Prostate gland (tissue), 2 donors: ENCODE data around the gene GPR87. TPM values are rescaled to one million over a fixed set of nuclear protein-coding genes. Genes with fewer than 3 reads are reported as not detected.

Experiments
- DNase-seq: peaks from one replicate; pipeline ENCODE4 v3.0.0-alpha.2; 2019; ENCODE audit warnings: low spot score
- H3K27ac ChIP-seq, 2 donors: fragments of 200-600 bp; sonication (generic); 2 replicates each; pipeline ENCODE4 v1.5.1; 2017 to 2019
- H3K27me3 ChIP-seq: fragments of 200-600 bp; sonication (generic); replicated peaks from 2 replicates; pipeline ENCODE4 v1.5.1; 2019; ENCODE audit not compliant: insufficient read depth
- H3K36me3 ChIP-seq, 2 donors: fragments of 200-600 bp; sonication (generic); 1 replicate in 1 of 2; 2 replicates in 1 of 2; pipeline versions ENCODE4 v1.5.1 to v1.8.1; 2017 to 2019
- H3K4me1 ChIP-seq: fragments of 200-600 bp; sonication (generic); replicated peaks from 2 replicates; pipeline ENCODE4 v1.5.1; 2019
- H3K4me3 ChIP-seq, 2 donors: fragments of 200-600 bp; sonication (generic); 2 replicates each; pipeline ENCODE4 v1.5.1; 2017 to 2019
- H3K9me3 ChIP-seq: fragments of 200-600 bp; sonication (generic); 2 replicates; pipeline ENCODE4 v1.5.1; 2017
- POLR2A ChIP-seq: fragments of 450-650 bp; IDR thresholded peaks from one replicate; pipeline ENCODE4 v1.6.1; 2016; ENCODE audit warnings: antibody characterized with exemption, mild to moderate bottlenecking
- POLR2AphosphoS5 ChIP-seq: sonication (generic); formaldehyde crosslinking; IDR thresholded peaks from one replicate; pipeline ENCODE4 v1.6.1; 2017; ENCODE audit warnings: antibody characterized with exemption
- WGBS: methylation state at CpG from one replicate; pipeline ENCODE4 v1.1.5; 2018; 5-methylcytosine and 5-hydroxymethylcytosine counted together
- intact Hi-C: fragments of 100-400 bp; cut with DNase I; formaldehyde crosslinking; loops from one replicate; pipeline ENCODE4 v1.14.2; 2022
- total RNA-seq, 2 donors: library from RNA; depleted of rRNA; stranded (reverse); fragments of >200 nt; gene quantifications; one replicate each; pipeline ENCODE4 v1.1.0, GENCODE V29; 2016
- TF ChIP-seq, protein P1 (sequence below), 4 experiments: fragments of 200-600 bp in 2 of 4; fragments of 450-650 bp in 2 of 4; sonication (generic) in 2 of 4; IDR thresholded peaks; 1 replicate in 3 of 4; 2 replicates in 1 of 4; pipeline ENCODE4 v1.5.1; 2016 to 2019; ENCODE audit warnings: antibody characterized with exemption in 4 of 4, mild to moderate bottlenecking in 2 of 4, moderate library complexity in 2 of 4

GPR87 gene
- total RNA-seq, 2 donors from 2014 or later, result 9.3 to 10.9 TPM

DNA sequence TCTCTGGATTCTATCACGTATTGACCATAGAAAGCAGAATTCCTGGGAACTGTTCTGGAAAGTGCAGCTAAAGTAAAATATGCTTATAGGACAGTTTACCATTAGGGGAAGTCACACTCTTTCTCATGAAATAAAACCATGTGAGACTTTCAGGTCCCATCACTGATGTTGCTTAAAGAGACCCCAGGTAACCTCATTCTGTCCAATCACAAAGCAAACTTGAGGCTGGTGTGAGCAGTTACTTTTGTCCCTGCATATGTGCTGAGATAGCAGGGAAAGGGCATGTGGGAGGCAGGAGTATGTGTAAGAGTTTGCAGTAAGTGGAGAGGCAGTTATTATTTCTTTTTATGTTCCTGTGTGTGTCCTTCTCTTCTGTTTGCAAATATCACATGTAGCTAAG is 16.1 kb downstream of the GPR87 start:
- TF ChIP-seq POLR2AphosphoS5 (no peak), POLR2A (no peak)
- TF ChIP-seq, protein P1, sequence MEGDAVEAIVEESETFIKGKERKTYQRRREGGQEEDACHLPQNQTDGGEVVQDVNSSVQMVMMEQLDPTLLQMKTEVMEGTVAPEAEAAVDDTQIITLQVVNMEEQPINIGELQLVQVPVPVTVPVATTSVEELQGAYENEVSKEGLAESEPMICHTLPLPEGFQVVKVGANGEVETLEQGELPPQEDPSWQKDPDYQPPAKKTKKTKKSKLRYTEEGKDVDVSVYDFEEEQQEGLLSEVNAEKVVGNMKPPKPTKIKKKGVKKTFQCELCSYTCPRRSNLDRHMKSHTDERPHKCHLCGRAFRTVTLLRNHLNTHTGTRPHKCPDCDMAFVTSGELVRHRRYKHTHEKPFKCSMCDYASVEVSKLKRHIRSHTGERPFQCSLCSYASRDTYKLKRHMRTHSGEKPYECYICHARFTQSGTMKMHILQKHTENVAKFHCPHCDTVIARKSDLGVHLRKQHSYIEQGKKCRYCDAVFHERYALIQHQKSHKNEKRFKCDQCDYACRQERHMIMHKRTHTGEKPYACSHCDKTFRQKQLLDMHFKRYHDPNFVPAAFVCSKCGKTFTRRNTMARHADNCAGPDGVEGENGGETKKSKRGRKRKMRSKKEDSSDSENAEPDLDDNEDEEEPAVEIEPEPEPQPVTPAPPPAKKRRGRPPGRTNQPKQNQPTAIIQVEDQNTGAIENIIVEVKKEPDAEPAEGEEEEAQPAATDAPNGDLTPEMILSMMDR (IDR thresholded peaks at IDR 0.05), result no peak
- DNase-seq, result no peak
- H3K4me1 ChIP-seq, result no peaks in the 10 kb centered on the region
- intact Hi-C loops, result no loop called here
- H3K27ac ChIP-seq, result no peak overlapping the region
- no peak overlapping the region for H3K4me3 ChIP-seq
- WGBS, result 89% methylated on average over 1 of the region's 1 CpG
- no peaks in the 10 kb centered on the region for H3K27me3 ChIP-seq
- no peaks in the 10 kb centered on the region for H3K36me3 ChIP-seq
- H3K9me3 ChIP-seq, result no peaks in the 10 kb centered on the region

DNA sequence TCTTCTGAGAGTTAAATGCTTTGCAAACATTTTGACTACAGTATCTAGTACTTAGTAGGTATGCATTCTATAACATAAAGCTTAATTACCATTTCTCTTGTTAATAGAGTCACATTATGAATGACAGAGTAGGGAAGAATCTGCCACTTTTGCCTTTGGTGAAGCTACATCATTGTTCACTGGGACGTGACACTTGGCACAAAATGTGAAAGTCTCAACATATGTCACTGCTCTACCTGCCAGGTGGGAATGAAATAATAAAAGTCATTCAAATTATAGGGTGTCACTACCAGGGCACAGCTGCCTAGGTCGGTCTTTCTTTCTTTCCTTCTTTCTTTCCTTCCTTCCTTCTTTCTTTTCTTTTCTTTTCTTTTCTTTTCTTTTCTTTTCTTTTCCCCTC is 17.6 kb downstream of the GPR87 start:
- no peaks in the 10 kb centered on the region for H3K4me1 ChIP-seq
- TF ChIP-seq, protein P1 (IDR thresholded peaks at IDR 0.05), result no peak
- no peak for TF ChIP-seq POLR2AphosphoS5
- TF ChIP-seq POLR2A, result no peak
- H3K27me3 ChIP-seq, result no peaks in the 10 kb centered on the region
- intact Hi-C loops, result no loop called here
- H3K4me3 ChIP-seq, result no peak overlapping the region
- DNase-seq, result no peak
- no peaks in the 10 kb centered on the region for H3K9me3 ChIP-seq
- H3K27ac ChIP-seq, result no peak overlapping the region
- 69% methylated on average over 2 of the region's 2 CpGs for WGBS
- no peaks in the 10 kb centered on the region for H3K36me3 ChIP-seq

DNA sequence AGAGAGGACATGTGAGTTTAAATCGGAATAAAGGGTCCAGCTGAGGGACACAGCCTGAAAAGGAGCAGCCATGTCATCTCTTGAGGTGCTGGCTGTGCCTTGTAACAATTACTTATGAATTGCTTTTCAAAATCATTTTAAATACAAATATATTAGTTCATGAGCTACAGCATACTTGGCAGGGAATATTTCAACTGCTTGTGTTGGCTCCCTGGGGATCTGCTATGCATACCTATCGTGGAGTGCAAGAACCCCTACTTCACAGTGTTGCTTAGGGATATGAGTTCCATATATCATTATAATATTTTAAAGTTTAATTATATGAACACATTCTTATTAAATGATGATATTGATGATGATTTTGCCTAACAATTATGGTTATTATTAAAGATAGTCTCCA is 19.2 kb downstream of the GPR87 start:
- no peak overlapping the region for H3K4me3 ChIP-seq
- no peaks in the 10 kb centered on the region for H3K9me3 ChIP-seq
- no peaks in the 10 kb centered on the region for H3K36me3 ChIP-seq
- no peak overlapping the region for H3K27ac ChIP-seq
- no peaks in the 10 kb centered on the region for H3K27me3 ChIP-seq
- intact Hi-C loops, result no loop called here
- no peaks in the 10 kb centered on the region for H3K4me1 ChIP-seq
- DNase-seq, result no peak
- TF ChIP-seq, protein P1 (IDR thresholded peaks at IDR 0.05), result no peak
- TF ChIP-seq POLR2A, result no peak
- no peak for TF ChIP-seq POLR2AphosphoS5
- WGBS, result 88% methylated on average over 2 of the region's 2 CpGs

DNA sequence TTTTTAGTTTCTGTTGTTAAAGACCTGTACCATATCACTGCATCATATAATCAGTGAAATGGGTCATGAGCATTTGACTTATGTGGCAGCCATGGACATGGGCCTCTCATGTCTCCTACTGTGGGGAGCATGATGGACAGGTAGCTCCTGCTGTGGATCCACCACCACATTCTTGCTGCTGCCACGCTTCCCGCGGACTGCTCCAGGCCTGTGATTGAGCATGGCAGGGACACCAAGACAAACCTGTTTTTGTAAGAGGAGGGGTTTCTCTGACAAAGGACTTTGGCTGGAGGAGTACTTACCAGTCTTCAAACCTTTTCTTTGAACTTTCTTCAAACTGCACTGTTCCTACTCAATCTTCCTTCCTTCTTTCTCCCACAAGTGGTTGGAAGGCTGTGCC is 20.4 kb downstream of the GPR87 start:
- DNase-seq, result no peak
- TF ChIP-seq POLR2A, result no peak
- TF ChIP-seq POLR2AphosphoS5, result no peak
- TF ChIP-seq, protein P1 (IDR thresholded peaks at IDR 0.05), result no peak
- no peak overlapping the region for H3K4me3 ChIP-seq
- WGBS, result 64% methylated on average over 3 of the region's 3 CpGs
- no peaks in the 10 kb centered on the region for H3K9me3 ChIP-seq
- no peaks in the 10 kb centered on the region for H3K27me3 ChIP-seq
- no peak overlapping the region for H3K27ac ChIP-seq
- intact Hi-C loops, result no loop called here
- H3K4me1 ChIP-seq, result no peaks in the 10 kb centered on the region
- no peaks in the 10 kb centered on the region for H3K36me3 ChIP-seq

DNA sequence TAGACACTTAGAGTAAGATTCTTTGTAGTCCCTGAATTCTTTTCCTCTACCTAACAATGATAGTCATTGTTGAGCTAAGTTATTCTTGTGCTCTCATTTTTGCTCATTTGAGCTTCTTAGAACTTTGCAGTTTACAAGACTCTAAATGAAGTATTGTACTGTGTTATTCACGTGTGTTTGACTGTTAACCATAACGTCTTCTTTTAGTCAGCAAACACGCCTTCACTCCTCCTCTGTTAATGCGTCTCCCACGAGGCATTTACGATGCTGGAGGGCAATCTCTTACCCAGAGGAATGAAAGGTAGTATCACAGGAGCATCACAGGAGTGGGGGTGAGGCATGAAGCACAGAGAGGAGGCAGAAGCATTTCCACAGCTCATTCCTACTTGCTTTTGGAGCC is 23.5 kb downstream of the GPR87 start:
- Histone ChIP-seq H3K36me3 (no peaks in the 10 kb centered on the region), H3K4me3 (no peak overlapping the region), H3K4me1 (no peaks in the 10 kb centered on the region), H3K27ac (no peak overlapping the region), H3K9me3 (no peaks in the 10 kb centered on the region), H3K27me3 (no peaks in the 10 kb centered on the region)
- intact Hi-C loops, result no loop called here
- 38% methylated on average over 6 of the region's 6 CpGs for WGBS
- no peak for TF ChIP-seq POLR2AphosphoS5
- TF ChIP-seq, protein P1 (IDR thresholded peaks at IDR 0.05), result no peak
- TF ChIP-seq POLR2A, result no peak
- DNase-seq, result no peak
